Measurements from ENCODE around the gene SNX12.
A peak's percentile ranks its signal among the peaks of the same experiment; 100 is the strongest.

SNX12 gene

DNA sequence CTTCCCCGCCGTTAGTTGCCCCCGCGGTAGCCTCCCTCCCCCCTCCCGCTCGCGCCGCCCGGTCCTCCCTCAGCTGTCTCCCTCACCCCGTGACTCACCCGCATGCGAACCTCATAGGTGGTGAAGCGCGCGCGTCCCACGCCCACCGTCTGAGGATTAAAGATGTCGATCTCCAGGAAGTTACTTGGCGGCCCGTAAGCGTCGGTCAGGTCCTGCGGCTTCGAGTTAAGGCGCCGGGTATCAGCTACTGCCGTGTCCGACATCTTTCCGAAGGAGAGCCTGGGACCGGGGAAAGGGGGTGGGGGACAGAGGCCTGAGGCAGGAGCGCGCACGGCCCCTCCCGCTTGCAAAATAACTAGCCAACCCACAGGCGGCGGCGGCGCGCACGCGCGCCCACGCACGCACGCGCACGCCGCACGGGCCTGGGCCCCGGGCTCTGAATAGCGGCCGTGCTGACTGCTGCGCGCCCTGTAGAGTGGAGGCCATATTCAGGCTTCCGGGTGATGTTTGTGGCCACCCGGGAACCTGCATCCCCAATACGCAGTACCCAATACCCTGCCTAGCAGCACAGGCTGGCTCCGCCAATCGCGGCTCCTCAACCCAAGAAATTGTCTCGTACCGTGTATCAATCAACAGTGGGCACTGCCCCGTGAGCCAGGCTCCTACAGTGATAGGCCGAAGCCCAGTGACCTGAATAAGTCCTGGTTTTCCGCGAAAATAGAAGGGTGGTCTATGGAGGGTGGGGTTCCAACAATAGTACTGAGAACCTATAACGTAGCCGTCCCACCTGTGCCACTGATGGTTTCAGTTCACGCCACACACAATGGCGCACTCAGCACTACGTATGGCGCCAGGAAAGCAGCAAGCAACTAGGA lies at the start of gene SNX12:
Gene SNX12 (minus strand): TSS at position 291 of the 875 bp plus-strand sequence. CDS start 28 bp downstream, at position 263.
- no peaks in the 10 kb centered on the region for H3K27me3 Mint-ChIP-seq
- H3K9me3 Mint-ChIP-seq, result no peaks in the 10 kb centered on the region
- peak within 1 kb of the TSS; percentile 94 for H3K27ac Mint-ChIP-seq
- H3K4me1 Mint-ChIP-seq, result peaks cover 16% of the 10 kb centered on the region
- DNase-seq (peak; percentile 81), ATAC-seq (peak; percentile 97)
- peaks cover 2% of the 10 kb centered on the region for H3K36me3 Mint-ChIP-seq (ENCODE audit: low read depth)
- peak within 1 kb of the TSS; percentile 97 for H3K4me3 Mint-ChIP-seq

DNA sequence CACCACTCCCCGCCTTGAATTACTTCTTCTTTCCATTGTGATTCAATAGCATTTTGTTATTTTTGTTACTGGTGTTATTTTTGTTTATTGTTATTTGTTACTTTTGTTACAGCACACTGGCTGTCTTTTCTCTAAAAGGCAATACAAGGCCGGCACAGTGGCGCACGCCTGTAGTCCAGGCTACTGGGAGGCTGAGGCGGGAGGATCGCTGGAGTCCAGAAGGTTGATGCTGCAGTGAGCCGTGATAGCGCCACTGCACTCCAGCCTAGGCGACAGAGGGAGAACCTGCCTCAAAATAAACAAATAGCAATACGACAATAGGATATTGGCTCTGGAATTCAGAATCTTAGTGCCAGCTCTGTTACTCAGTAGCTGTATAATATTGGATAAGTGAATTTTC lies 49.2 kb upstream of the SNX12 start:
- no peaks in the 10 kb centered on the region for H3K9me3 Mint-ChIP-seq
- no peak for DNase-seq
- no peaks in the 10 kb centered on the region for H3K27me3 Mint-ChIP-seq
- no peak overlapping the region for H3K4me3 Mint-ChIP-seq
- peaks cover 2% of the 10 kb centered on the region for H3K36me3 Mint-ChIP-seq (ENCODE audit: low read depth)
- H3K27ac Mint-ChIP-seq, result no peak overlapping the region
- no peak for ATAC-seq
- H3K4me1 Mint-ChIP-seq, result peaks cover 35% of the 10 kb centered on the region

DNA sequence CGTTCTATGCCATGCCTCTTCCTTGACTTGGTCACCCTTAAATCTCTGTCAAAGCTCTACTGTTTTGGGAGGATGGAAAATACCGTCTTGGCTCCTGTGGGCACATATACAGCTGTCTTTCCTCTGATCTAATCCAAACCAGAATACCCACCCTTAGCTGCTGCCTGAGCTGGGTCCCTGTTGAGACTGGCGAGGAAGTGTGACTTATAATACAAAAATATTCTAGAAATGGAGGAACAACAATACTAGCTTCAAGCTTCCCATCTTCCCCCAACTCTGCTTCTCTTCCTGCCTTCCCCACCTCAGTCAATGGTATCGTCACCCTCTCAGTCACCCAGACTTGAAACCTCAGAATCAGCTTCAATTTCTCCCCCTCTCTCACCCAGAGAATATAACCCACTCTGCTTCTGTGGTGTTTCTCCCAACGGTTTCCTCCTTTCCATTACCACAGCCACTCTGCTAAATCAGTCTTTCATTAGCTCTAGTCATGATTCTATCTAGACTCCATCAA lies 43.8 kb upstream of the SNX12 start:
- no peak for DNase-seq
- peaks cover 42% of the 10 kb centered on the region for H3K4me1 Mint-ChIP-seq

DNA sequence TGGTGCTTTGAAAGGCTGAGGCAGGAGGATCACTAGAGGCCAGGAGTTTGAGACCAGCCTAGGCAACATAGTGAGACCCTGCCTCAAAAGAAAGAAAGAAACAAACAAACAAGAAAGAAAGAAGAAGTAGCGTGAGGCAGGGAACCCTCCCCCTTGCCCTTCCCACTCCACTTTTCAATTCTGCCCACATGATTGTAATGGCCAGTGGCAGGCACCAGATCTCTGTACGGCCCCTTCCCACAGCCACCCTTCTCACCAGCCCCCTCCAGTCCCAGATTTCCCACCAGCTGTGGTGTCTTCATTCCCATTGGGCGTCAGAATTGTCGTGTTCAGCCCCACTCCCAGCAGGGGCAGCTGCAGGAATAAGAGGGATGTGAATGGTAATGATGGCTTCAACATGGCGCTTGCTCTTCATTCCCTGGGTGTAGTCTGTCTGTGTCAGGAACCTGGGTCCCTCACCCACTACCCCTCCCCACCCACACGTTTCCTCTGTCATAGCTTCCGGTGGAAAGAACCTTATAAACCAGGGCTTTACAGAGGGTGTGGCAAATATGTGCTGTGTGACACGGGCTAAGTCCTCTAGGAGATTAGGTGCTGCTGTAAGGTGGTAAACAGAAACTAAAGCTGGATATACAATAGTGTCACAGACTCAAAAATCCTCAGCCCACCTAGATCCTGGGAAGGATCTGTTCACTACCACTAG lies 43.2 kb upstream of the SNX12 start, which contains the start of gene IL2RG:
Gene IL2RG (minus strand): TSS at position 437 of the 703 bp plus-strand sequence. CDS start 38 bp downstream, at position 399.
- peak within 1 kb of the TSS; percentile 95 for H3K27ac Mint-ChIP-seq
- no peaks in the 10 kb centered on the region for H3K27me3 Mint-ChIP-seq
- H3K4me1 Mint-ChIP-seq, result peaks cover 48% of the 10 kb centered on the region
- DNase-seq, result peak; percentile 74
- H3K36me3 Mint-ChIP-seq (ENCODE audit: low read depth), result peaks cover 49% of the 10 kb centered on the region
- peak within 1 kb of the TSS; percentile 99 for H3K4me3 Mint-ChIP-seq
- ATAC-seq, result peak; percentile 84
- H3K9me3 Mint-ChIP-seq, result no peaks in the 10 kb centered on the region

More for the DNA sequence above, 43.8 kb upstream of the SNX12 start:
- Mint-ChIP-seq H3K27me3 (no peaks in the 10 kb centered on the region), H3K36me3 (ENCODE audit: low read depth) (peaks cover 43% of the 10 kb centered on the region), H3K27ac (peak overlapping the region; percentile 95), H3K9me3 (no peaks in the 10 kb centered on the region), H3K4me3 (peak overlapping the region; percentile 99)
- ATAC-seq, result peak; percentile 58

DNA sequence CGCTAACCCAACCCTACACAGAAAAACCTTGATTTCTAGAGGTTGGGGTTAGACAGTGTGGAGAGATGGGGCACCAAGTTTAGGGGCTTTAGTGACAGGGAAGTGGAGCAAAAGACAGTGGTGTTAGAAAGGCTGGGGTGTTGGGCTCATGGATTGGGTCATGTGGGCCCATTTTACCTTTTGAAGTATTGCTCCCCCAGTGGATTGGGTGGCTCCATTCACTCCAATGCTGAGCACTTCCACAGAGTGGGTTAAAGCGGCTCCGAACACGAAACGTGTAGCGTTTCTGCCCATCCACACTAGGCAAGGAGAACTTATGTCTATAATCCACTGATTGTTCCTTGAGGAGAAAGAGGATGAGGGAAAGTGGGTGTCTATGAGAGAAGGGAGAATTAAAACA lies 40.9 kb upstream of the SNX12 start:
- Mint-ChIP-seq H3K27me3 (no peaks in the 10 kb centered on the region), H3K27ac (peak overlapping the region; percentile 95), H3K4me3 (peak overlapping the region; percentile 99), H3K4me1 (peaks cover 62% of the 10 kb centered on the region), H3K36me3 (ENCODE audit: low read depth) (peaks cover 59% of the 10 kb centered on the region), H3K9me3 (no peaks in the 10 kb centered on the region)
- DNase-seq (no peak), ATAC-seq (no peak)

DNA sequence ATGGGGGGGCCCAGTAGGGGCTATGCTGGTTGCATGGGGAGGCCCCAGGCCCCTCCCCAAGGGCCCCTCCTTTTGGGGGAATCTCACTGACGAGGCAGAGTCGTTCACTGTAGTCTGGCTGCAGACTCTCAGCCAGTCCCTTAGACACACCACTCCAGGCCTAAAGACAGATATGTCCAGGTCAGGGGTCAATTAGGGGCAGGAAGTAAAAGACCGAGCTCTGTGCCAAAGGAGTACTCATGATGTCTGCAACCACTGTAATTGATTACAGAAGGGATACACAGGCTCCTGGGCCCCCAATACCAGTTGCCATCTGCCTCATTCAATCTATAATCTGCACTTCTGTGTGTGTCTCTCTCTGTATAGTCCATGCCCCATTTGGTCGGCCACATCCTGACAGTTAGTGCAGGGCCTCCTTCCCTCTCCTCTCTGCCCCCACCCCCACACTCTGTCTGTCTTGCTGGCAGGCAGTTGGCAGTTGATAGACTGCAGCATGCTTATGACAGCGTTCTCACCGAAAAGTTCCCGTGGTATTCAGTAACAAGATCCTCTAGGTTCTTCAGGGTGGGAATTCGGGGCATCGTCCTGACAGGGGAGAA lies 39.7 kb upstream of the SNX12 start:
- no peaks in the 10 kb centered on the region for H3K9me3 Mint-ChIP-seq
- peaks cover 59% of the 10 kb centered on the region for H3K36me3 Mint-ChIP-seq (ENCODE audit: low read depth)
- H3K27ac Mint-ChIP-seq, result peak overlapping the region; percentile 95
- peak overlapping the region; percentile 99 for H3K4me3 Mint-ChIP-seq
- H3K4me1 Mint-ChIP-seq, result peaks cover 65% of the 10 kb centered on the region
- H3K27me3 Mint-ChIP-seq, result no peaks in the 10 kb centered on the region
- ATAC-seq (no peak), DNase-seq (no peak)

DNA sequence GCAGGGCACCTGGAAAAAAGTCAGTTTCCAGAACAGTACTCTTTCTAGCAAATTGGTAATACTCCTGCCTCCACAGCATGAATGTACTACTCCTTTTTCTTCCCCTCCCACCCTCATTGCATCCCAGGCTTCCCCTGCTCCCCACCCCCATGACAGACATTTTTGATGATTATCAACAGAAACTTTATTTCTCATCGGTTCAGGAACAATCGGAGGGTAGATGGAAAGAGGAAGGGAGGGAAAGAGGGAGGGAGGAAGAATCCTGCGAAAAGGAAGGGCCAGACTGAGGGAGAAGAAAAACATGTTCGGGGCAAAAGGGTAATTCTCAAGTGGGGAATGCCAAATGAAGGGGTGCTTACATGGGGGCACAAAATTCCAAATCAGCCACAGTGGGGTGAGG lies 39.1 kb upstream of the SNX12 start:
- no peaks in the 10 kb centered on the region for H3K27me3 Mint-ChIP-seq
- peaks cover 65% of the 10 kb centered on the region for H3K4me1 Mint-ChIP-seq
- peak overlapping the region; percentile 95 for H3K27ac Mint-ChIP-seq
- ATAC-seq (no peak), DNase-seq (no peak)
- peak overlapping the region; percentile 99 for H3K4me3 Mint-ChIP-seq
- peaks cover 59% of the 10 kb centered on the region for H3K36me3 Mint-ChIP-seq (ENCODE audit: low read depth)
- no peaks in the 10 kb centered on the region for H3K9me3 Mint-ChIP-seq

DNA sequence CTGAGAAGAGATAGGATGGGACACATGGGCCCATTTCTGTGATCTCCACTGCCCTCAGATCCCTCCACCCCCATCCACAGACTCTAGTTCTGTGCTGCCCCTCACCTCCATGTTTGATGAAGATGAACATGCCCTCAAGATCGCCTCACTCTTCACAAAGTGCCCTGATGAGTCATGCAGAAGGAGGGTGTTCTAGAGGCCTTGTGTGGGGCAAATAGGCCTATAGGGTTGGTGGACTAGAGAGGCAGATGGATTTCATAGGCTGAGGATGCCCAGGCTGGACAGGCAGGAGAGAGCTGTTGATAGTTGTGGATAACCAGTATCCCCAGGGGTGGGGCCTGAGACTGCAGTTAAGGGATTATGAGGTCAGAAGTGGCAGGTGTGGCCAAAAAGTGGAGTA lies 38.3 kb upstream of the SNX12 start, which contains the start of gene CXorf65:
Gene CXorf65 (minus strand): TSS at position 314 of the 400 bp plus-strand sequence. CDS start 184 bp downstream, at position 130.
- H3K9me3 Mint-ChIP-seq, result no peaks in the 10 kb centered on the region
- H3K4me3 Mint-ChIP-seq, result peak within 1 kb of the TSS; percentile 99
- DNase-seq (no peak), ATAC-seq (peak; percentile 63)
- H3K4me1 Mint-ChIP-seq, result peaks cover 66% of the 10 kb centered on the region
- H3K27ac Mint-ChIP-seq, result peak within 1 kb of the TSS; percentile 95
- H3K27me3 Mint-ChIP-seq, result no peaks in the 10 kb centered on the region
- H3K36me3 Mint-ChIP-seq (ENCODE audit: low read depth), result peaks cover 59% of the 10 kb centered on the region

DNA sequence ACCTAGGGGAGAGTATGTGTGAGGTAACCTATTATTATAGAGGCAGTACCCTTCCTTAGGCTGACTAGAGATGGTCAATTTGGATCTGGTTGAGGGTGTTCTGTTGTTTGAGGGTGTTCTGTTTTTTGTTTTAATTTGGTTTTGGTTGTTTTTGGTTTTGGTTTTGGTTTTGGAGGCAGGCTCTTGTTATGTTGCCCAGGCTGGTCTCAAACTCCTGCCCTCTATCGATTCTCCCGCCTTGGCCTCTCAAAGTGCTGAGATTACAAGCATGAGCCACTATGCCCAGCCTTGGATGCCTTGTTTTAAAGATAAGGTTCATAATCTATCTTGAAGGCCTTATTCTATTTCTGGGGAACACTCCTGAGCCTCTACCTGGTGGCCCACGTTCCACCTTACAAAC lies 37.5 kb upstream of the SNX12 start:
- peak overlapping the region; percentile 67 for H3K4me3 Mint-ChIP-seq
- ATAC-seq (no peak), DNase-seq (no peak)
- H3K27me3 Mint-ChIP-seq, result no peaks in the 10 kb centered on the region
- no peaks in the 10 kb centered on the region for H3K9me3 Mint-ChIP-seq
- peaks cover 73% of the 10 kb centered on the region for H3K4me1 Mint-ChIP-seq
- peak overlapping the region; percentile 78 for H3K27ac Mint-ChIP-seq
- H3K36me3 Mint-ChIP-seq (ENCODE audit: low read depth), result peaks cover 51% of the 10 kb centered on the region

DNA sequence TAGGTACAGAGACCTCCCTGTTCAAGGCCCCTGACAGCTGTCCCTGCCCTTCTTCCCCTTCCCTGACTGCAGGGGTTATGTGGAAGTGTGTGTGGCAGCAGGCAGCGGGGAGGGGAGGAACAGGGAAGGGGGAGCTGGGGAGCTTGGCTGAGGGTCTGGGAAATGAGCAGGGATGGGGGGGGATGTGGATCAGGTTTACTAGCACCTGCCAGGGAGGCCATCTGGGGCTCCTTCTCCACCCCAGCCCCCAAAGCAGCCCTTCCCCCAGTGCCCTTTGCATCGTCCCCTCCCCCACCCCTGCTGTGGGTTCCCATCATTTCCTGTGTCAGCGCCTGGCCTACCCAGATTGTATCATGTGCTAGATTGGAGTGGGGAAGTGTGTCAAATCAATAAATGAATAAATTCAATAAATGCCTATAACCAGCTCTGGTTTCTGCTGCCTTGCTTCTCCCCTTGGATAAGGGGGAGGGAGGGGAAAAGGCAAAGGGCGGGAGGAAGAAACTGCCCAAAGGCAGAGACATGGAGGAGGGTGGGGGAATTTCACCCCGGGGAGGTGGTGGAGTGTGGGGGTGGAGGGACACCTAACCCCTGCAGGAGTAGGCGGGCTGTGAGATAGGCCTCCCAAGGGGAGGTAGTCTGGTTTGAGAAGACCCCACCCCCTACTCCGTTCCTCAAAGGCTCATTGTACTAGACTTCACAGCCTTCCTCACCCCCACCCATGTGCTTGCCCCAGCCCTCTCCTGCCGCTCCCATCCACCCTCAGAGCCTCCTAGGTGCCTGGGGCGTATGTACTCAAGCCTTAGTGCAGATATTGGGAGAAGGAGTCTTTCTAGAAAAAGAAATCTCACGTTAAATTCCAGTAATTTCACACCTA lies 35.2 kb upstream of the SNX12 start:
- no peaks in the 10 kb centered on the region for H3K9me3 Mint-ChIP-seq
- H3K36me3 Mint-ChIP-seq (ENCODE audit: low read depth), result peaks cover 30% of the 10 kb centered on the region
- ATAC-seq (peak; percentile 53), DNase-seq (peak; percentile 74)
- peak overlapping the region; percentile 79 for H3K4me3 Mint-ChIP-seq
- peak overlapping the region; percentile 91 for H3K27ac Mint-ChIP-seq
- H3K4me1 Mint-ChIP-seq, result peaks cover 84% of the 10 kb centered on the region
- no peaks in the 10 kb centered on the region for H3K27me3 Mint-ChIP-seq

DNA sequence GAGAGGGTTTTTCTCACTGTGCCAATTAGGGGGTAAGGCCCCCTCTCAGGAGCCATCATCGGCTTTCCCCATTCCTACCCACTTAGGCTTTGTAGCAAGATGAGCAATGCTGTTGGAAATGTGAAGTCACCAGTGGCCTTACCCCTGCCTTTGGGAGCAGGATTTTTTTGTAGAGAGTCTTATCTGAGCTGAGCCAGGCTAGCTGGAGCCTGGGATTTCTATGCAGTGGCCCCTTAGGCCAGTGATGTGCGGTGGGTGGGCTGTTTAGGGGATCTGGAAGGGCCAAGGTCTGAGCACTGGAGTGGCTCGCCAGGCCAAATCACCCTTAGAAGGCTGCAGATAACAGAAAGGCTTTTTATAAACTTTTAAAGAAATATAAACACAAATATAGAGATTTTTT lies 34.2 kb upstream of the SNX12 start:
- H3K4me1 Mint-ChIP-seq, result peaks cover 80% of the 10 kb centered on the region
- ATAC-seq (no peak), DNase-seq (no peak)
- H3K4me3 Mint-ChIP-seq, result no peak overlapping the region
- H3K9me3 Mint-ChIP-seq, result no peaks in the 10 kb centered on the region
- H3K27me3 Mint-ChIP-seq, result no peaks in the 10 kb centered on the region
- H3K36me3 Mint-ChIP-seq (ENCODE audit: low read depth), result peaks cover 19% of the 10 kb centered on the region
- peak overlapping the region; percentile 91 for H3K27ac Mint-ChIP-seq

DNA sequence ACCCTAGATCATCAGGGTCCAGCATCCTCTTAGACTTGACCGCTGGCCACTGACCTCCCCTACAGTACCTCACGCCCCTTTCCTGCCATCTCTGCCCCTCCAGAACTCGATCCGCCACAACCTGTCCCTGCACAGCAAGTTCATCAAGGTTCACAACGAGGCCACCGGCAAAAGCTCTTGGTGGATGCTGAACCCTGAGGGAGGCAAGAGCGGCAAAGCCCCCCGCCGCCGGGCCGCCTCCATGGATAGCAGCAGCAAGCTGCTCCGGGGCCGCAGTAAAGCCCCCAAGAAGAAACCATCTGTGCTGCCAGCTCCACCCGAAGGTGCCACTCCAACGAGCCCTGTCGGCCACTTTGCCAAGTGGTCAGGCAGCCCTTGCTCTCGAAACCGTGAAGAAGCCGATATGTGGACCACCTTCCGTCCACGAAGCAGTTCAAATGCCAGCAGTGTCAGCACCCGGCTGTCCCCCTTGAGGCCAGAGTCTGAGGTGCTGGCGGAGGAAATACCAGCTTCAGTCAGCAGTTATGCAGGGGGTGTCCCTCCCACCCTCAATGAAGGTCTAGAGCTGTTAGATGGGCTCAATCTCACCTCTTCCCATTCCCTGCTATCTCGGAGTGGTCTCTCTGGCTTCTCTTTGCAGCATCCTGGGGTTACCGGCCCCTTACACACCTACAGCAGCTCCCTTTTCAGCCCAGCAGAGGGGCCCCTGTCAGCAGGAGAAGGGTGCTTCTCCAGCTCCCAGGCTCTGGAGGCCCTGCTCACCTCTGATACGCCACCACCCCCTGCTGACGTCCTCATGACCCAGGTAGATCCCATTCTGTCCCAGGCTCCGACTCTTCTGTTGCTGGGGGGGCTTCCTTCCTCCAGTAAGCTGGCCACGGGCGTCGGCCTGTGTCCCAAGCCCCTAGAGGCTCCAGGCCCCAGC lies 32.7 kb upstream of the SNX12 start:
- ATAC-seq, result no peak
- no peak overlapping the region for H3K4me3 Mint-ChIP-seq
- DNase-seq, result no peak
- H3K4me1 Mint-ChIP-seq, result peaks cover 69% of the 10 kb centered on the region
- H3K36me3 Mint-ChIP-seq (ENCODE audit: low read depth), result peaks cover 7% of the 10 kb centered on the region
- H3K27me3 Mint-ChIP-seq, result no peaks in the 10 kb centered on the region
- H3K9me3 Mint-ChIP-seq, result no peaks in the 10 kb centered on the region
- no peak overlapping the region for H3K27ac Mint-ChIP-seq

DNA sequence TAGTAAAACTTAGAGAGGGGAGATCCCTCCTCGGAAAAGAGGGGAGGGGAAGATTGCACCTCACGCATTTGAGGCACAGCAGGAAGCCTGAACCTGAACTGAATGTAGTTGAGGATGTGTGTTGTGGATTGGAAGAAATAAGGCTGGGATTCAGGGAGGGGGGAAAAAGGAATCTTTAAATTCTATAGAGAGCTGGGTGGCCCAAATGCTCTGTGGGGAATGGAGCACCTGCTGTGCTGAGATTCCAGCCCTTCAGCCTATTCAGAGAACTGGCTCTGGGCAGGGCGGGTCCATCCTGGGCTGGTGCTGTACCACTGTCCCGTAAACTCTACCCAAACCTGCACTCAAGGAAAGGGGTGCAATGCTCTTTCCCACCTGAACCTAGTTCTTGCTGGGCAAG lies 31.6 kb upstream of the SNX12 start:
- ATAC-seq (no peak), DNase-seq (no peak)
- no peak overlapping the region for H3K27ac Mint-ChIP-seq
- peaks cover 2% of the 10 kb centered on the region for H3K36me3 Mint-ChIP-seq (ENCODE audit: low read depth)
- H3K9me3 Mint-ChIP-seq, result no peaks in the 10 kb centered on the region
- H3K4me3 Mint-ChIP-seq, result no peak overlapping the region
- H3K4me1 Mint-ChIP-seq, result peaks cover 66% of the 10 kb centered on the region
- H3K27me3 Mint-ChIP-seq, result no peaks in the 10 kb centered on the region
